ENCODE data around the gene STARD13. TPM values are rescaled to one million over a fixed set of nuclear protein-coding genes. Genes with fewer than 3 reads are reported as not detected.

The STARD13 gene
- total RNA-seq, 2 experiments from 2014 or later = not detected

DNA sequence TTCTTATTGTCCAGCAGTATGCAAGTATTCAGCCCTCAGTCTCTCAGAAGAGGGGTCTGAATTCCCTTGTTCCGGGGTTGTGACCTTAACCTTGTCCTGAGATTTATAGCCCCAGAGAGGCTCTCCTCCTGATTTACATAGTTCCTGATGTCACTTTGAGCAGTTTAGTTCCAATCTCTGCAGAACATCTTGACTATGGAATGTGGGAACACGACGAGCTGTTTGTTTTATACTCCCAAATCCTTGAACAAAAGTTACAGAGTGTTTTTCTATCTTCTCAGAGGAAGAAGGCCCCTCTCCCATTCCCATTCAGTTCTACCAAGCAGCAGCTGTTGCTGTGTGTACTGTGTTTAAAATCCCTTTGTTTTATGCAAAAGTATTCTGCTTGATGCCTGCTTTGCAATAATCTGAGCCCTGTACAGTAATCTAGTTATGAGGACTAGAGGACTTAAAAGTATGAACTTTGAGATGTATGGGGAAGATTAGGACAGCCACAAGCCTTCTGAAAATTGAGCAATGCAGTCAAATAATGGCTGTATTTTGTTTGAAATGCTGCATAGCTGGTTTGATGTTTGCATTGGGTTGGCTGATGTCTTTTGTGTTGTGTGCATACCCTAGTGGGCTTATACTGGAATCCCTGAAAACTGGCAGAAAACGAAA, 194.7 kb downstream of the STARD13 start:
- Mint-ChIP-seq H3K36me3 (ENCODE audit: low read depth) (no peaks in the 10 kb centered on the region), H3K4me1 (ENCODE audit: low read depth) (no peaks in the 10 kb centered on the region), H3K4me3 (no peak overlapping the region), H3K27me3 (peaks cover 8% of the 10 kb centered on the region), H3K27ac (no peak overlapping the region), H3K9me3 (no peaks in the 10 kb centered on the region)
- ChIA-PET POLR2A (no interaction called here), CTCF (no interaction called here)
- DNase-seq (no peak), ATAC-seq (no peak)
- intact Hi-C loops (cut with micrococcal nuclease) = no loop called here
- no peak for TF ChIP-seq CTCF (IDR thresholded peaks at IDR 0.05)

- H3K9me3 Mint-ChIP-seq = no peaks in the 10 kb centered on the region
- H3K4me3 Mint-ChIP-seq = no peak overlapping the region
- H3K27me3 Mint-ChIP-seq = peaks cover 8% of the 10 kb centered on the region
- intact Hi-C loops (cut with micrococcal nuclease) = no loop called here
- TF ChIP-seq CTCF (IDR thresholded peaks at IDR 0.05) = no peak
- H3K4me1 Mint-ChIP-seq (ENCODE audit: low read depth) = no peaks in the 10 kb centered on the region
- no peaks in the 10 kb centered on the region for H3K36me3 Mint-ChIP-seq (ENCODE audit: low read depth)
- no peak overlapping the region for H3K27ac Mint-ChIP-seq
- ATAC-seq = no peak
- ChIA-PET POLR2A (no interaction called here), CTCF (no interaction called here)
- DNase-seq = no peak
Measured at GRCh38 chr13:33089311-33089710, 196.2 kb downstream of the STARD13 start.

GRCh38 chr13:33087790-33088189, 197.8 kb downstream of the STARD13 start:
- TF ChIP-seq CTCF (IDR thresholded peaks at IDR 0.05) = no peak
- no peaks in the 10 kb centered on the region for H3K36me3 Mint-ChIP-seq (ENCODE audit: low read depth)
- H3K4me1 Mint-ChIP-seq (ENCODE audit: low read depth) = no peaks in the 10 kb centered on the region
- ChIA-PET CTCF (no interaction called here), POLR2A (no interaction called here)
- H3K27ac Mint-ChIP-seq = no peak overlapping the region
- no peaks in the 10 kb centered on the region for H3K9me3 Mint-ChIP-seq
- intact Hi-C loops (cut with micrococcal nuclease) = no loop called here
- peaks cover 8% of the 10 kb centered on the region for H3K27me3 Mint-ChIP-seq
- H3K4me3 Mint-ChIP-seq = no peak overlapping the region
- DNase-seq (no peak), ATAC-seq (no peak)

DNA sequence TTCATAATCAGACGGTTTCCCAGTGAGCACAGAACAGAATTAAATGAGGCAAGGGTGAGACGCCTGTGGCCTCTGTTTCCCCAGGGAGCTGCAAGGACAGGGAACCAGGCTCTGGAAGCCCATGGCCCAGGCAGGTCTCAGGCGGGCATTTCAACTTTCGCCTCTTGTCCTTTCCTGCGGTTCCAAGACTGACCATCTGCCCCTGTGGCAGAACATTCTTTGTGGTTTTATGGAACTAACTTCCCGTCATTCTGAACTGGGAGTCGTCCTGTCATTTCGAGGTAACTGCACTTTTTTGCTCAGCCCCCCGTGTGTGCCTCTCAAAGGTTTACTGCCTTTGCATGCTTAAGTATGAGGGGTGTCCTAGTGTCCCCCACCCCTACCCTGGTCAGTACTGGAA, 198.5 kb downstream of the STARD13 start:
- TF ChIP-seq CTCF (IDR thresholded peaks at IDR 0.05) = no peak
- ChIA-PET CTCF (no interaction called here), POLR2A (no interaction called here)
- no peak for ATAC-seq
- Mint-ChIP-seq H3K27me3 (peaks cover 12% of the 10 kb centered on the region), H3K36me3 (ENCODE audit: low read depth) (no peaks in the 10 kb centered on the region), H3K4me3 (no peak overlapping the region), H3K27ac (no peak overlapping the region), H3K4me1 (ENCODE audit: low read depth) (no peaks in the 10 kb centered on the region), H3K9me3 (no peaks in the 10 kb centered on the region)
- DNase-seq = no peak
- intact Hi-C loops (cut with micrococcal nuclease) = no loop called here

GRCh38 chr13:33083054-33083453, 202.5 kb downstream of the STARD13 start:
- Mint-ChIP-seq H3K9me3 (no peaks in the 10 kb centered on the region), H3K4me1 (ENCODE audit: low read depth) (no peaks in the 10 kb centered on the region), H3K27ac (no peak overlapping the region), H3K27me3 (peaks cover 20% of the 10 kb centered on the region), H3K4me3 (no peak overlapping the region), H3K36me3 (ENCODE audit: low read depth) (no peaks in the 10 kb centered on the region)
- ChIA-PET CTCF (no interaction called here), POLR2A (no interaction called here)
- DNase-seq (no peak), ATAC-seq (no peak)
- TF ChIP-seq CTCF (IDR thresholded peaks at IDR 0.05) = no peak
- intact Hi-C loops (cut with micrococcal nuclease) = no loop called here
